Stomach smooth muscle (tissue), 2 donors: Measurements from ENCODE around the gene CYP2C19.
"Not testable (repeated sequence)": the region's sequence is repeated elsewhere in the genome, so short reads cannot be mapped to it uniquely, and the experiment has no call there.

Source experiments
- H3K27ac ChIP-seq: one replicate; pipeline ENCODE4 v1.7.0; 2013; ENCODE audit warnings: mild to moderate bottlenecking, low read length, inconsistent platforms
- H3K27me3 ChIP-seq, 2 donors: one replicate each; pipeline ENCODE4 v1.7.0; 2013; ENCODE audit warnings: low read length in 2 of 2; ENCODE audit not compliant: insufficient read depth in 2 of 2, control insufficient read depth in 1 of 2
- H3K36me3 ChIP-seq, 2 donors: one replicate each; pipeline ENCODE4 v1.7.0; 2013; ENCODE audit warnings: low read length in 2 of 2; ENCODE audit not compliant: control insufficient read depth in 2 of 2, insufficient read depth in 2 of 2
- H3K4me1 ChIP-seq: one replicate; pipeline ENCODE4 v1.7.0; 2013; ENCODE audit warnings: low read length; ENCODE audit not compliant: control insufficient read depth, insufficient read depth
- H3K4me3 ChIP-seq, 2 donors: one replicate each; pipeline ENCODE4 v1.7.0; 2013; ENCODE audit warnings: low read length in 2 of 2
- H3K9ac ChIP-seq, 2 donors: one replicate each; pipeline ENCODE4 v1.7.0; 2013; ENCODE audit warnings: low read length in 2 of 2, mild to moderate bottlenecking in 1 of 2
- H3K9me3 ChIP-seq, 2 donors: one replicate each; pipeline ENCODE4 v1.7.0; 2013; ENCODE audit warnings: low read length in 2 of 2; ENCODE audit not compliant: control insufficient read depth in 2 of 2
- donor health status: healthy.
- donor health status: Pancreatic carcinoma.

CYP2C19 gene

DNA sequence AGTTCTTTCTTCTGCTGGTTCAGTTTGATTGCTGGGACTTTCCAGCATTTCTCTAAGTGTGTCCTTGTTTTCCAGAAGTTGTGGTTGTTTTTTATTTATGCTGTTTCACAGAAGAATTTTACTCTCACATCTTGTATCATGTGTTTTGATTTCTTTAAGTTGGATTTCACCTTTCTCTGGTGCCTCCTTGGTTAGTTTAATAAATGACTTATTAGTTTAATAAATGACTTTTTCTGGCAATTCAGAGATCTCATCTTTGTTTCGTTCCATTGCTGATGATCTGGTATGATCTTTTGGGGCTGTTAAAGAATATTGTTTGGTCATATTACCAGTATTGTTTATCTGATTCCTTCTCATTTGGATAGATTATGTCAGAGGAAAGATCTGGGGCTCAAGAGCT lies 116.2 kb downstream of the CYP2C19 start:
- Histone ChIP-seq H3K27me3 (no peaks in the 10 kb centered on the region), H3K4me1 (no peaks in the 10 kb centered on the region), H3K9me3 (no peaks in the 10 kb centered on the region), H3K9ac (no peak overlapping the region), H3K36me3 (no peaks in the 10 kb centered on the region), H3K27ac (no peak overlapping the region), H3K4me3 (no peak overlapping the region)

DNA sequence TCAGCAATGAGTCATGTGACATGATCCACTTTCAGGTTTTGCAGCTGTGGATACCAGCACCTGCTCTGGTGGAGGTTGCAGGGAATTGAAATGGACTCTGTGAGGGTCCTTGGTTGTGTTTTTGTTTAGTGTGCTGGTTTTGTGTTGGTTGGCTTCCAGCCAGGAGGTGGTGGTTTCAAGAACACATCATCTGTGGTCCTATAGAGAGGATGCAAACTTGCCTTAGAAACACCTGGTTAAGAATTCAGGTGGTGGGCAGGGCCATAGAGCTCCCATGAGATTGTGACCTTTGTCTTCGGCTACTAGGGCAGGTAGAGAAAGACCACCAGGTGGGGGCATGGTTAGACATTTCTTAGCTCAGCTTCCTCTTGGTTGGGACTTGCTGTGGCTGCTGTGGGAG lies 116.7 kb downstream of the CYP2C19 start:
- Histone ChIP-seq H3K9me3 (no peaks in the 10 kb centered on the region), H3K9ac (no peak overlapping the region), H3K4me3 (no peak overlapping the region), H3K27me3 (no peaks in the 10 kb centered on the region), H3K4me1 (no peaks in the 10 kb centered on the region), H3K27ac (no peak overlapping the region), H3K36me3 (no peaks in the 10 kb centered on the region)

DNA sequence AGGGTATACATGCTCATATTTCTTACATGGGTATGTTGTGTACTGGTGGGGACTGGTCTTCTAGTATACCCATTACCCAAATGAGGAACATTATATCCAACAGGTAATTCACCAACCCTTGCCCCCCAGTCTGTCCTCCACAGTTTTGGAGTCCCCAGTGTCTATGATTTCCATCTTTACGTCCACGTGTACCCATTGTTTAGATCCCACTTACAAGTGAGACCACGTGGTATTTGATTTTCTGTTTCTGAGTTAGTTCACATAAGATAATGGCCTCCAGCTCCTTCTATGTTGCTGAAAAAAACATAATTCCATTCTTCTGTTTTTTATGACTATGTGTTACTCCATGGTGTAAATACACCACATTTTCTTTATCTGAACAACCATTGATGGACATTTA lies 126.6 kb downstream of the CYP2C19 start:
- no peaks in the 10 kb centered on the region for H3K4me1 ChIP-seq
- no peaks in the 10 kb centered on the region for H3K36me3 ChIP-seq
- H3K9ac ChIP-seq = no peak overlapping the region
- no peak overlapping the region for H3K4me3 ChIP-seq
- no peaks in the 10 kb centered on the region for H3K27me3 ChIP-seq
- H3K27ac ChIP-seq = no peak overlapping the region
- H3K9me3 ChIP-seq = peaks cover 0 to 8% of the 10 kb centered on the region in 2 donors

DNA sequence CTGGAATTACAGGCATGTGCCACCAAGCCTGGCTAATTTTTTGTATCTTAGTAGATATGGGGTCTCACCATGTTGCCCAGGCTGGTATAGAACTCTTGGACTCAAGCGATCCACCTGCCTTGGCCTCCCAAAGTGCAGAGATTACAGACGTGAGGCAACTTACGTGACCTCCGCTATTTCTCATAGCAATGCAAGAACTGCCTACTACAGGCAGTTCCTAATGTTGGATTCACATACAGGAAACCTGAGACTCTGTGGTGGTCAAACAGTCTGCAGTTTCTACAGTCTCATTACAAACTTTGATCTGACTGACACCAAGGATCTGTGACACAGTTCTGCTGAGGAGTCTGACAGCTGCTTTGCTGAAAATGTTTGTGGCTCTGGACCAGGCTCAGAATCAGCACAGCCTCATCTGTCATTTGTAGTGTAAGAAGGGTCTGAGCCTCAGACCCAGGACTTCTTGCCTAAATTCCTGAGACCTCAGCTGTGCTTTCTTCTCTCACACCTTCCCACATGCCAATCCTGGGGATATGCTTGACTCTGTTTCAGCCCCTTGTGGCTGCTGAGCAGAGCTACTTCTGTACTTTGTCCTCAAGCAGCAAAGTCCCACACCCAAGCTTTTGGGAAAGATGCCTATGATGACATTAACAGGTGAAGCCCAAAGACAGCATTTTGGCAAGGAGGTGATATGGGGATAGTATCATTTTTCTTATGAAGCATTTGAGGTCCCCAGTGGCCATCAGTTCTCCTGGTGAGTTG lies 128.0 kb downstream of the CYP2C19 start:
- no peak overlapping the region for H3K9ac ChIP-seq
- H3K27ac ChIP-seq = no peak overlapping the region
- H3K27me3 ChIP-seq = no peaks in the 10 kb centered on the region
- H3K4me1 ChIP-seq = no peaks in the 10 kb centered on the region
- peaks cover 0 to 8% of the 10 kb centered on the region in 2 donors for H3K9me3 ChIP-seq
- H3K36me3 ChIP-seq = no peaks in the 10 kb centered on the region
- no peak overlapping the region for H3K4me3 ChIP-seq

DNA sequence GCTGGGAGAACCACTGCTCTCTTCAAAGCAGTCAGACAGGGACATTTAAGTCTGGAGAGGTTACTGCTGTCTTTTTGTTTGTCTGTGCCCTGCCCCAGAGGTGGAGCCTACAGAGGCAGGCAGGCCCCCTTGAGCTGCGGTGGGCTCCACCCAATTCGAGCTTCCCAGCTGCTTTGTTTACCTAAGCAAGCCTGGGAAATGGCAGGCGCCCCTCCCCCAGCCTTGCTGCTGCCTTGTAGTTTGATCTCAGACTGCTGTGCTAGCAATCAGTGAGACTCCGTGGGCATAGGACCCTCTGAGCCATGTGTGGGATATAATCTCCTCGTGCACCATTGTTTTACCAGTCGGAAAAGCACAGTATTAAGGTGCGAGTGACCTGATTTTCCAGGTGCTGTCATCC lies 135.9 kb downstream of the CYP2C19 start:
- H3K27me3 ChIP-seq, H3K9me3 ChIP-seq, H3K36me3 ChIP-seq, H3K4me3 ChIP-seq, H3K4me1 ChIP-seq, H3K27ac ChIP-seq, H3K9ac ChIP-seq: not testable (repeated sequence)

DNA sequence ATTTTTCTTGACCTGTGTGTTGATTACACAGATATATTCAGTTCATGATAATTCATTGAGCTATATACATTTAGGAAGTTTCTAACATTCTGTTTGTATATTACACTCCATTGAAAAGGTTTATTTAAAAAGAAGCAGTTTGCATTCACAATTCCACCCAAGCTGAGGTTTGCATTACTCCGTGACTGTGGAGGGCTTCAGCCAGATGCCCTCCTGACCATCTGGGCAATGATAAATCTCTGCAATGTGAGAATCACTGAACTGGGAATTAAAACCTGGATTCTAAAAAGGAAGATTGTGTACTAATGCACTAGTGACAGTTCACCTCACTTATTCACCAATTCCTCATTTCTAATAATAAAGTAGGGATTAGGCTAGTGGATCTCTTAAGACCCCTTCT lies 139.6 kb downstream of the CYP2C19 start:
- no peaks in the 10 kb centered on the region for H3K4me1 ChIP-seq
- H3K36me3 ChIP-seq = no peaks in the 10 kb centered on the region
- peaks cover 3% of the 10 kb centered on the region in 2 donors for H3K9me3 ChIP-seq
- no peak overlapping the region for H3K4me3 ChIP-seq
- H3K27me3 ChIP-seq = no peaks in the 10 kb centered on the region
- H3K9ac ChIP-seq = no peak overlapping the region
- no peak overlapping the region for H3K27ac ChIP-seq

DNA sequence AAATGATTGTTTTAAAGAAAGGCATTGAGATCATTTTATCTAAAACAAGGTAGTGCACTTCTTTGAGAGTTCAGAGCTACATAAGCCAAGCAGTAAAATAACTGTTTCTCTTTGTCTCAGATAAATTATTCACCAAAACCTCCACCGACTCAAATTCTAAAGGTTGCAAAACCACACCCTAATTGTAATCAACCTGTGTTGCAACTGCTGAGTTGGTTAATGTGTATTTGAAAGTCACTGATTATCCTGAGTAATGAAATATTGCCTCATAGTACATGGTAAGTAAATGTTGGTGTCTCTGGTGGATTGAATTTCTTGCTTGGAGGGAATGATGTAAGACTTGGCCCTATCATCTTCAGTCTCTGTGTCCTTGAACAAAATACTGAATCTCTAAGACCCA lies 140.1 kb downstream of the CYP2C19 start:
- H3K27ac ChIP-seq = no peak overlapping the region
- no peak overlapping the region for H3K9ac ChIP-seq
- H3K4me3 ChIP-seq = no peak overlapping the region
- peaks cover 3% of the 10 kb centered on the region in 2 donors for H3K9me3 ChIP-seq
- no peaks in the 10 kb centered on the region for H3K36me3 ChIP-seq
- no peaks in the 10 kb centered on the region for H3K4me1 ChIP-seq
- no peaks in the 10 kb centered on the region for H3K27me3 ChIP-seq
